ENCODE measurements around the gene MEN1. TPM values are rescaled to one million over a fixed set of nuclear protein-coding genes. Genes with fewer than 3 reads are reported as not detected.

Gene MEN1
- polyA plus RNA-seq, 1 donor (not counting 4 experiments of a cell fraction or from before 2014, with no cell fraction given), result 14.2 TPM

DNA sequence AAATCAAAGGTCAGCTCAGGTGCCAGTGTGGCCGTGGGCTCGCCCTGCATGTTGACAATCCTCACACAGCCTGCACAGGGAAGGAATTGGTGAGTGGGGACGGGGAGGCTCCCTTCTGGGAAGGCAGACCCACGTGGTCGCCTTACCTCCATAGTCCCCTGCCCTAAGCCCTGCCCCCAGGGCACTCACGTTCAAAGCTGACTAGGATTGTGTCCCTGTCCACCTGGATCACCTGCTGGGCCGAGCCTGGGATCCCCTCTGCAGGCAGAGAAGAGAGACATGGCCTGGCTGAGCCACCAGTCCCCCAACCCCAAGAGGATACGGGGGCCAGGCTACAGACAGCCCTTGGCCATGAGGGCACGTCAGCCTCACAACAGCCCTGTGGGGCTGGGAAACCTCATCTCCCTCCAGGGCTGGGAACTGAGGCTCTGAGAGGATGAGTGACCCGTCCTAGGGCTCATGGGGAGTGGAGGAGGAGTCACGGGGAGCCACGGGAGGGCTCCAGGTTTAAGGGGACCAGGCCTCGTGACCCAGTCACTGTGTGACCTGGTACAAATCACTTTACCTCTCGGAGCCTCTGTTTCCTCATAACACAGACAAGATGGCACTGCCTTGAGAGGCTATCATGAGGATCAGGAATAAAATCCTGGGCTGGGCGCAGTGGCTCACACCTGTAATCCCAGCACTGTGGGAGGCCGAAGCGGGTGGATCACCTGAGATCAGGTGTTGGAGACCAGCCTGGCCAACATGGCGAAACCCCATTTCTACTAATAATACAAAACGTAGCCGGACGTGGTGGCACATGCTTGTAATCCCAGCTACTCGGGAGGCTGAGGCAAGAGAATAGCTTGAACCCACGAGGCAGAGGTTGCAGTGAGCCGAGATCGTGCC is 19.9 kb downstream of the MEN1 start:
- no peak overlapping the region for H3K27ac ChIP-seq (ENCODE audit: control insufficient read depth, insufficient read depth, low read length)
- dilution Hi-C loops (cut with MboI; ENCODE audit: extremely low pct_ligation_motif_present, low sequenced_read_pairs), result no loop called here
- H2AFZ ChIP-seq (ENCODE audit: control insufficient read depth, low read length), result no peak overlapping the region
- TF ChIP-seq EZH2 (IDR thresholded peaks at IDR 0.05; ENCODE audit: low read length), result no peak
- TF ChIP-seq, protein P1, sequence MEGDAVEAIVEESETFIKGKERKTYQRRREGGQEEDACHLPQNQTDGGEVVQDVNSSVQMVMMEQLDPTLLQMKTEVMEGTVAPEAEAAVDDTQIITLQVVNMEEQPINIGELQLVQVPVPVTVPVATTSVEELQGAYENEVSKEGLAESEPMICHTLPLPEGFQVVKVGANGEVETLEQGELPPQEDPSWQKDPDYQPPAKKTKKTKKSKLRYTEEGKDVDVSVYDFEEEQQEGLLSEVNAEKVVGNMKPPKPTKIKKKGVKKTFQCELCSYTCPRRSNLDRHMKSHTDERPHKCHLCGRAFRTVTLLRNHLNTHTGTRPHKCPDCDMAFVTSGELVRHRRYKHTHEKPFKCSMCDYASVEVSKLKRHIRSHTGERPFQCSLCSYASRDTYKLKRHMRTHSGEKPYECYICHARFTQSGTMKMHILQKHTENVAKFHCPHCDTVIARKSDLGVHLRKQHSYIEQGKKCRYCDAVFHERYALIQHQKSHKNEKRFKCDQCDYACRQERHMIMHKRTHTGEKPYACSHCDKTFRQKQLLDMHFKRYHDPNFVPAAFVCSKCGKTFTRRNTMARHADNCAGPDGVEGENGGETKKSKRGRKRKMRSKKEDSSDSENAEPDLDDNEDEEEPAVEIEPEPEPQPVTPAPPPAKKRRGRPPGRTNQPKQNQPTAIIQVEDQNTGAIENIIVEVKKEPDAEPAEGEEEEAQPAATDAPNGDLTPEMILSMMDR (optimal IDR thresholded peaks at IDR 0.05 in 1 of 3, IDR thresholded peaks at IDR 0.05 in 1 of 3, conservative IDR thresholded peaks at IDR 0.05 in 1 of 3; ENCODE audit: extremely low read depth in 1 of 3, insufficient read depth in 2 of 3, low read length in 3 of 3), result no peak
- peaks cover 0 to 6% of the 10 kb centered on the region in 2 experiments for H3K36me3 ChIP-seq (ENCODE audit: control insufficient read depth in 2 of 2, extremely low read depth in 1 of 2, insufficient read depth in 2 of 2, low read length in 2 of 2)
- no peak for FAIRE-seq
- H3K4me1 ChIP-seq (ENCODE audit: control insufficient read depth, extremely low read depth, insufficient read depth, low read length), result no peaks in the 10 kb centered on the region
- H3K4me3 ChIP-seq (ENCODE audit: control insufficient read depth in 2 of 3, extremely low read depth in 1 of 3, insufficient read depth in 2 of 3, low read depth in 1 of 3, low read length in 3 of 3), result no peak overlapping the region
- H3K9me3 ChIP-seq (ENCODE audit: control insufficient read depth, low read depth, low read length), result no peaks in the 10 kb centered on the region
- no peak overlapping the region for H3K9ac ChIP-seq (ENCODE audit: control insufficient read depth, extremely low read depth, insufficient read depth, low read length)
- DNase-seq (ENCODE audit: low read depth, low spot score), result no peak
- H3K9me1 ChIP-seq (ENCODE audit: control insufficient read depth, extremely low read depth, insufficient read depth, low read length), result peaks cover 2% of the 10 kb centered on the region
- no peak overlapping the region for H3K4me2 ChIP-seq (ENCODE audit: control insufficient read depth, extremely low read depth, insufficient read depth, low read depth, low read length)
- H3K79me2 ChIP-seq (ENCODE audit: control insufficient read depth, insufficient read depth, low read length), result no peaks in the 10 kb centered on the region
- no peaks in the 10 kb centered on the region for H4K20me1 ChIP-seq (ENCODE audit: control insufficient read depth, extremely low read depth, insufficient read depth, low read length)
- H3K27me3 ChIP-seq (ENCODE audit: control insufficient read depth, extremely low read depth, insufficient read depth, low read length), result no peaks in the 10 kb centered on the region

DNA sequence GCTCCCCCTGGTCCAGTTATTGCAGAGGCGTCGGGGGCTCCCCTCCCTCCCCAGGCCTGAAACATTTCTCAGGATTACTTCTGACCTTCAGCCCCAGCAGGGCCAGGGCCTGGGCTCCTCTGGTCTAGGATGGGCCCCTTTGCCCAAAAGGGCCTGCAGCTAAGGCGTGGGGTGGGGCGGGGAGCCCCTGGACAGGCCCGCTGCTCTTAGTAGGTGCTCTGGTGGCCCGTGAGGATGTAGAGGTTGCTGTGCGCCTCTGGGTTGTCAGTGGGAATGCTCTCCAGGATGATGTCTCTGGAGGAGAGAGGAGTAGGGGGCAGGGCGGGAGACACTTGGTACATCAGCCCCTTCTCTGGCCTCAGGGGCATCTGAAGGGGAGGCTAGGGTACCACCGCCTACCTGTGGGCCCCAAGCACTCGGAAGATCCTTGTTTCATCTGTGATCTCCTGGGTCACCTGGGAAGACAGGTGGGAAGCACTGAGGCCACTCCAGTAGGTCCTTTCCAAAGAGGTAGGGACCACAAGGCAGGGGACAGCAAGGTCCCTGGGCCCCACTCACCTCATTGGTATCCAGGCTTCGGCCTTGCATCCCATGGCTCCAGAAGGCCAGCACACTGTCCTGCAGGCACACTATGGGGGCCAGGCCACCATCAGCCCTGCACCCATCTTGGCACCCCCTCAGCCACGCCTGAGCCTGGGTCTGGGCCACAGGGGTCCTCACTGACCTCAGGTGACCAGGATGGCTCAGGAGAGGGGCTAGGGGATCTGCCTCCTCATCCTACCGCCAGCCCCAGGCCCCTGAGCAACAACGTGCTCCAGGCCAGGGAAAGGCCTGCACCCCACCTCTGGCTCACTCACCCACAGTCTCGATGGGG is 20.8 kb downstream of the MEN1 start:
- Histone ChIP-seq H3K4me1 (ENCODE audit: control insufficient read depth, extremely low read depth, insufficient read depth, low read length) (no peaks in the 10 kb centered on the region), H3K9me1 (ENCODE audit: control insufficient read depth, extremely low read depth, insufficient read depth, low read length) (peaks cover 2% of the 10 kb centered on the region), H3K9ac (ENCODE audit: control insufficient read depth, extremely low read depth, insufficient read depth, low read length) (no peak overlapping the region), H3K4me2 (ENCODE audit: control insufficient read depth, extremely low read depth, insufficient read depth, low read depth, low read length) (no peak overlapping the region), H3K9me3 (ENCODE audit: control insufficient read depth, low read depth, low read length) (no peaks in the 10 kb centered on the region), H4K20me1 (ENCODE audit: control insufficient read depth, extremely low read depth, insufficient read depth, low read length) (no peaks in the 10 kb centered on the region), H3K79me2 (ENCODE audit: control insufficient read depth, insufficient read depth, low read length) (no peaks in the 10 kb centered on the region), H2AFZ (ENCODE audit: control insufficient read depth, low read length) (no peak overlapping the region), H3K27me3 (ENCODE audit: control insufficient read depth, extremely low read depth, insufficient read depth, low read length) (no peaks in the 10 kb centered on the region), H3K4me3 (ENCODE audit: control insufficient read depth in 2 of 3, extremely low read depth in 1 of 3, insufficient read depth in 2 of 3, low read depth in 1 of 3, low read length in 3 of 3) (no peak overlapping the region), H3K27ac (ENCODE audit: control insufficient read depth, insufficient read depth, low read length) (no peak overlapping the region), H3K36me3 (ENCODE audit: control insufficient read depth in 2 of 2, extremely low read depth in 1 of 2, insufficient read depth in 2 of 2, low read length in 2 of 2) (peaks cover 0 to 6% of the 10 kb centered on the region in 2 experiments)
- DNase-seq (ENCODE audit: low read depth, low spot score) (no peak), FAIRE-seq (no peak)
- dilution Hi-C loops (cut with MboI; ENCODE audit: extremely low pct_ligation_motif_present, low sequenced_read_pairs), result no loop called here
- no peak for TF ChIP-seq EZH2 (IDR thresholded peaks at IDR 0.05; ENCODE audit: low read length)
- TF ChIP-seq, protein P1 (optimal IDR thresholded peaks at IDR 0.05 in 1 of 3, IDR thresholded peaks at IDR 0.05 in 1 of 3, conservative IDR thresholded peaks at IDR 0.05 in 1 of 3; ENCODE audit: extremely low read depth in 1 of 3, insufficient read depth in 2 of 3, low read length in 3 of 3), result no peak

Measured in keratinocyte (primary cell).